Omental fat pad (tissue), 4 donors: ENCODE results near the gene MEIS1. TPM values are rescaled to one million over a fixed set of nuclear protein-coding genes. Genes with fewer than 3 reads are reported as not detected.
A peak's percentile ranks its signal among the peaks of the same experiment; 100 is the strongest.

ENCODE experiments used
- ATAC-seq: fragments of 150-250 bp; one replicate; pipeline ENCODE4 v1.9.1; 2016; ENCODE audit warnings: mild to moderate bottlenecking, moderate library complexity; ENCODE audit not compliant: low FRiP score
- DNase-seq: peaks from one replicate; pipeline ENCODE4 v3.0.0-alpha.2; 2019; ENCODE audit warnings: low spot score
- CTCF ChIP-seq, 3 donors: fragments of 450-650 bp; IDR thresholded peaks; one replicate each; pipeline ENCODE4 v1.5.1; 2016 to 2017; ENCODE audit warnings: antibody characterized with exemption in 3 of 3, mild to moderate bottlenecking in 3 of 3, moderate library complexity in 2 of 3
- total RNA-seq, 4 donors: library from RNA; depleted of rRNA; stranded (reverse); fragments of >200 nt; gene quantifications; one replicate each; pipeline ENCODE4 v1.1.0, GENCODE V29; 2016

The MEIS1 gene
- total RNA-seq, 4 donors from 2014 or later: 19.8 to 67.3 (median 46.3) TPM

- DNase-seq (no peak), ATAC-seq (no peak)
- TF ChIP-seq CTCF (IDR thresholded peaks at IDR 0.05): no peak
Measured at GRCh38 chr2:66580166-66581049, 145.5 kb downstream of the MEIS1 start.

GRCh38 chr2:66581339-66582103 is 146.6 kb downstream of the MEIS1 start:
- no peak for DNase-seq
- peak; percentile 32 for ATAC-seq
- no peak for TF ChIP-seq CTCF (IDR thresholded peaks at IDR 0.05)

- no peak for TF ChIP-seq CTCF (IDR thresholded peaks at IDR 0.05)
- no peak for ATAC-seq
- no peak for DNase-seq
Measured at GRCh38 chr2:66582104-66582986, 147.4 kb downstream of the MEIS1 start.

- ATAC-seq: peak; percentile 15
- no peak for TF ChIP-seq CTCF (IDR thresholded peaks at IDR 0.05)
- no peak for DNase-seq
Measured at GRCh38 chr2:66582987-66583880, 148.3 kb downstream of the MEIS1 start.

- ATAC-seq: no peak
- no peak for TF ChIP-seq CTCF (IDR thresholded peaks at IDR 0.05)
- no peak for DNase-seq
Measured at GRCh38 chr2:66583881-66584280, 149.0 kb downstream of the MEIS1 start.

- no peak for TF ChIP-seq CTCF (IDR thresholded peaks at IDR 0.05)
- no peak for DNase-seq
- ATAC-seq: no peak
Measured at GRCh38 chr2:66585587-66585986, 150.7 kb downstream of the MEIS1 start.
